ENCODE results near the gene SELENON. TPM values are rescaled to one million over a fixed set of nuclear protein-coding genes. Genes with fewer than 3 reads are reported as not detected.

SELENON gene
- total RNA-seq, 6 experiments from 2014 or later: 48.1 to 64.5 (median 58.8) TPM

DNA sequence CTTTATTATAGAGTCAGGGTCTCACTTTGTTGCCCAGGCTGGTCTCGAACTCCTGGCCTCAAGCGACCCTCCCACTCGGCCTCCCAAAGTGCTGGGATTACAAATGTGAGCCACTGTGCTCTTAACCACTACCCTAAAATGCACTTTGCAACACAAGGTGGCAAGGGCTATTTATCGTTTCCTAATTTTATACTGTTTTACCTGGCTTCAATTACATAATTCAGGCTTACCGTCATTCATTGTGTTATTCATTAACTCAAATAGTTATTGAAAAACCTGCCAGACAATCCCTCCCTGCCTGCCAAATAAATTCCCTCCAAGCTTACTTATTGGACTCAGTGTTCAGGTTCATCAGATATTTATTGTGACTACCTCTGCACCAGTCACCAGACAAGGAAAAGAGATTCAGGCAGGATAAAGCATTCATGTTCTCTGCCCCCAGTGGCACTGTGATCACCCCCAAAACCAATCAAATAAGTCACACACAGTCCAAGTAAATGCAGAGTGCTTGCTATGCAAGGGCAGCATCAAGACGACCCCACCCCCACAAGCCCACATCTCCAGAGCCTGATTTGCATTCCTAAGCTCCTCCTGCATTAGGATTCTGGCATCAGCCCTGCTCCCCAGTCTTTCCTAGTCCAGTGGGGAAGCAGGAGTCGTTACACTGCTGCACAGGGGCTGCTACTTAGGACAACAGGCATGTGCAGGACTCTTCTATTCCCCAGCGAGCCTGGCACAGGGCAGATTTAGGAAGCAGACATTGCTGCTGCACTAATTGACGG is 67.4 kb downstream of the SELENON start:
- Mint-ChIP-seq H3K4me1 (ENCODE audit: low read depth) (no peaks in the 10 kb centered on the region), H3K36me3 (ENCODE audit: low read depth) (peaks cover 14% of the 10 kb centered on the region), H3K27ac (no peak overlapping the region), H3K9me3 (no peaks in the 10 kb centered on the region), H3K27me3 (ENCODE audit: insufficient read depth) (no peaks in the 10 kb centered on the region; the same call in 1 of the 2 replicates), H3K4me3 (no peak overlapping the region)
- no peak for DNase-seq
- no peak for TF ChIP-seq CTCF (IDR thresholded peaks at IDR 0.05)

Other genes starting within 250 kb of the SELENON start
- under 1 TPM in 3 of 6 experiments, not detected in 3; 0.07 to 0.14 (median 0.08) TPM for gene MAN1C1, start 183.4 kb upstream of the SELENON start, total RNA-seq (2021; fragmentation: NEBNext Ultra II Directional; extraction: Animal tissue kit (Norgen Biotek cat#: 25700))
- gene MTFR1L, start 19.8 kb downstream of the SELENON start, total RNA-seq (2021; fragmentation: NEBNext Ultra II Directional; extraction: Animal tissue kit (Norgen Biotek cat#: 25700)): 10 to 100 TPM; 52.4 to 69.1 (median 59.1) TPM
- gene AUNIP, start 59.3 kb downstream of the SELENON start, total RNA-seq (2021; fragmentation: NEBNext Ultra II Directional; extraction: Animal tissue kit (Norgen Biotek cat#: 25700)): 1 to 10 TPM; 2.4 to 3.6 (median 3.2) TPM
- gene PAQR7, start 75.5 kb downstream of the SELENON start, total RNA-seq (2021; fragmentation: NEBNext Ultra II Directional; extraction: Animal tissue kit (Norgen Biotek cat#: 25700)): 10 to 100 TPM; 16.0 to 19.5 (median 17.9) TPM
- gene STMN1, start 106.2 kb downstream of the SELENON start, total RNA-seq (2021; fragmentation: NEBNext Ultra II Directional; extraction: Animal tissue kit (Norgen Biotek cat#: 25700)): 100 to 1,000 TPM; 201 to 370 (median 342) TPM
- 10 to 100 TPM in 3 of 6 experiments, 1 to 10 TPM in 3; 9.4 to 14.0 (median 10.0) TPM for gene PAFAH2, start 197.9 kb downstream of the SELENON start, total RNA-seq (2021; fragmentation: NEBNext Ultra II Directional; extraction: Animal tissue kit (Norgen Biotek cat#: 25700))
- 10 to 100 TPM in 3 of 6 experiments, 1 to 10 TPM in 3; 8.1 to 22.9 (median 9.4) TPM for gene EXTL1, start 221.6 kb downstream of the SELENON start, total RNA-seq (2021; fragmentation: NEBNext Ultra II Directional; extraction: Animal tissue kit (Norgen Biotek cat#: 25700))
- not detected for gene SLC30A2, start 245.9 kb downstream of the SELENON start, total RNA-seq (2021; fragmentation: NEBNext Ultra II Directional; extraction: Animal tissue kit (Norgen Biotek cat#: 25700))

Measured in HFFc6 (cell line).